Measurements from ENCODE around the gene EPOP. TPM values are rescaled to one million over a fixed set of nuclear protein-coding genes. Genes with fewer than 3 reads are reported as not detected.

Gene EPOP
- total and polyA plus RNA-seq, 2 of the 8 experiments (the other 6 are each of a cell fraction or from before 2014, with no cell fraction given): 1.5 to 3.3 TPM

DNA sequence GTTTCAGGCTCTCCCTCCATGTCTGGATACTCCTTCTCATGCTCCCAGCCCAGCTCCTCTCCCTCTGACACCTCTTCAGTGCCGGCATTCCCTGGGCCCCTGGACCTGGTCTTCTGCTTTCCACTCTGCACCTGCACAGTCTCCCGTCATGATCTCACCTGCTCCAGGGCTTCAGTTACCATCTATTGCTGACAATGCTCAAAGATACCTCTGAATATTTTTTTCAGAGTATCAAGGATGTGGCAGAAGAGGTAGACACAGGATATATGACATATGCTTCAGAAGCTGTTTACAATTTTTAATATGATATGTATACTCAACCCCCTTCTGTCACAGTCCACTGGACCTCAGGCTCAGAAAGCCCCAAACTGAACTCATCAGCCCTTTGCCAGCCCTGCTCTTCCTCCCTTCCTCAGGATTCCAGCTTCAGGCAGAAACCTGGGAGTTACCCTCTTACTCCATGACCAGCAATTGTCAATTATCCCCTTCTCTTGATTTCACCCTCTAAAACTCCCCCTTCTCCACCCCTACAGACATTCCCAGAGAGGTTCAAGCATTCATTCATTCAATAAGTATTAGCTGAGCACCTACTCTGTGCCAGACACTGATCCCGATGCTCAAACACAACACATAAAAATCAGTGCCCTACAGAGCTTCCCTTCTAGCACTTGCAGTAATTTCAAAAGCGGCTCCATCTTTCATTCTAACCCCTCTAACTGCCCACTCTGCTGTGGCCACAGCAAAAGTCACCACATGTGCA is 22.5 kb upstream of the EPOP start:
- H3K9me3 ChIP-seq (ENCODE audit: insufficient read depth in 2 of 2, low read depth in 1 of 2, low read length in 1 of 2): no peaks in the 10 kb centered on the region
- H3K27me3 ChIP-seq (replicated peaks in 1 of 4; ENCODE audit: control insufficient read depth in 3 of 4, extremely low read depth in 1 of 4, insufficient read depth in 3 of 4, low read length in 3 of 4): peaks cover 17 to 53% (median 49%) of the 10 kb centered on the region in 4 experiments
- H3K79me1 ChIP-seq (ENCODE audit: low read depth, low read length): no peaks in the 10 kb centered on the region
- no peak overlapping the region for H2BK20ac ChIP-seq (ENCODE audit: low read length)
- H4K20me1 ChIP-seq (replicated peaks in 1 of 2; ENCODE audit: control insufficient read depth in 1 of 2, insufficient read depth in 2 of 2, low read length in 2 of 2): peaks cover 0 to 14% of the 10 kb centered on the region in 2 experiments
- peaks cover 3 to 8% (median 6%) of the 10 kb centered on the region in 4 experiments; a peak in 6 of 7 replicates for H3K4me1 ChIP-seq (replicated peaks in 1 of 4; ENCODE audit: control insufficient read depth in 3 of 4, insufficient read depth in 4 of 4, low read length in 3 of 4)
- WGBS, 2 experiments (ENCODE audit: extremely low coverage in 1 of 2, insufficient coverage in 1 of 2, insufficient read length in 1 of 2, insufficient replicate concordance in 2 of 2, low coverage in 1 of 2, low lambda C conversion rate in 2 of 2, missing lambda C conversion rate in 1 of 2): 82% methylated on average over 4 of the region's 4 CpGs; no CpG with 5 or more reads in 1 of the 2 experiments
- no peak overlapping the region for H4K5ac ChIP-seq (ENCODE audit: insufficient read length, low read depth, low read length)
- H3K56ac ChIP-seq (replicated peaks; ENCODE audit: insufficient read length, low read depth, low read length): no peak overlapping the region
- H3K36me3 ChIP-seq (ENCODE audit: control insufficient read depth in 2 of 4, insufficient read depth in 4 of 4, low read length in 3 of 4): no peaks in the 10 kb centered on the region
- no peak overlapping the region for H3K4me3 ChIP-seq (ENCODE audit: extremely low read depth in 1 of 4, insufficient read depth in 2 of 4, low read depth in 3 of 4, low read length in 4 of 4)
- H3K23ac ChIP-seq (ENCODE audit: insufficient read length): no peak overlapping the region
- H3K4me2 ChIP-seq (ENCODE audit: insufficient read depth in 1 of 2, low read depth in 2 of 2, low read length in 2 of 2): no peak overlapping the region
- no peak for DNase-seq (ENCODE audit: low read depth in 1 of 2, low spot score in 2 of 2)
- no peaks in the 10 kb centered on the region for H3K79me2 ChIP-seq (ENCODE audit: control insufficient read depth in 1 of 2, insufficient read depth in 2 of 2, low read length in 2 of 2)
- no peak overlapping the region for H2AK5ac ChIP-seq (ENCODE audit: low read depth, low read length)
- H2AFZ ChIP-seq (ENCODE audit: low read length): no peak overlapping the region
- no peak overlapping the region for H3K4ac ChIP-seq (replicated peaks; ENCODE audit: insufficient read length, low read depth, low read length)
- ChIA-PET CTCF (ENCODE audit: partially characterized antibody) (interaction anchor here (0.7 to 9.6 kb wide), 14 partner anchors 13 to 256 kb away, joined by 3 to 141 read pairs (median 4); partner anchors contain the start of gene EPOP), POLR2A (ENCODE audit: partially characterized antibody) (interaction anchor here (0.7 to 1.6 kb wide), 6 partner anchors 10 to 31 kb away, joined by 3 to 4 read pairs (median 4); no protein-coding TSS in a partner anchor)
- H2BK5ac ChIP-seq (ENCODE audit: low read depth, low read length): no peak overlapping the region
- no peak for FAIRE-seq
- H3K9ac ChIP-seq (replicated peaks in 1 of 4; ENCODE audit: extremely low read depth in 1 of 4, low read depth in 3 of 4, low read length in 3 of 4): no peak overlapping the region
- H3K23me2 ChIP-seq (ENCODE audit: low read depth, low read length): no peaks in the 10 kb centered on the region; the same call in 1 of the 2 replicates
- H2BK15ac ChIP-seq (ENCODE audit: low read length): no peak overlapping the region
- H2BK12ac ChIP-seq (ENCODE audit: low read depth, low read length): no peak overlapping the region
- H4K8ac ChIP-seq (ENCODE audit: extremely low read depth, insufficient read depth, low read length): no peak overlapping the region
- no peak overlapping the region for H3K18ac ChIP-seq (ENCODE audit: extremely low read depth, low read length)
- H2BK120ac ChIP-seq (replicated peaks; ENCODE audit: low read depth, low read length): no peak overlapping the region
- H4K91ac ChIP-seq (replicated peaks; ENCODE audit: insufficient read length, low read length): no peak overlapping the region
- H3K27ac ChIP-seq (ENCODE audit: low read depth, low read length): no peak overlapping the region
- no peak overlapping the region for H3K14ac ChIP-seq (ENCODE audit: insufficient read length)
- TF ChIP-seq RNF2 (IDR thresholded peaks at IDR 0.05; ENCODE audit: borderline replicate concordance, low read depth, low read length, missing control alignments, poor library complexity, severe bottlenecking) (no peak), SIN3A (conservative IDR thresholded peaks at IDR 0.05 in 1 of 2, IDR thresholded peaks at IDR 0.05 in 1 of 2; ENCODE audit: low read depth in 1 of 2, low read length in 2 of 2) (no peak), RXRA (IDR thresholded peaks at IDR 0.05; ENCODE audit: insufficient read depth, low read depth, low read length) (no peak), HDAC2 (IDR thresholded peaks at IDR 0.05; ENCODE audit: borderline replicate concordance in 1 of 2, low read depth in 2 of 2, low read length in 2 of 2) (no peak), POU5F1 (IDR thresholded peaks at IDR 0.05; ENCODE audit: low read depth, low read length) (no peak), CBX5 (IDR thresholded peaks at IDR 0.05; ENCODE audit: low read depth, low read length) (no peak), RBBP5 (IDR thresholded peaks at IDR 0.05; ENCODE audit: borderline replicate concordance, low read depth, low read length) (no peak), TCF12 (IDR thresholded peaks at IDR 0.05; ENCODE audit: low read depth, low read length) (no peak), KDM1A (IDR thresholded peaks at IDR 0.05; ENCODE audit: borderline replicate concordance, low read length) (no peak)
- TF ChIP-seq, protein P1, sequence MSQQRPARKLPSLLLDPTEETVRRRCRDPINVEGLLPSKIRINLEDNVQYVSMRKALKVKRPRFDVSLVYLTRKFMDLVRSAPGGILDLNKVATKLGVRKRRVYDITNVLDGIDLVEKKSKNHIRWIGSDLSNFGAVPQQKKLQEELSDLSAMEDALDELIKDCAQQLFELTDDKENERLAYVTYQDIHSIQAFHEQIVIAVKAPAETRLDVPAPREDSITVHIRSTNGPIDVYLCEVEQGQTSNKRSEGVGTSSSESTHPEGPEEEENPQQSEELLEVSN (IDR thresholded peaks at IDR 0.05): no peak
